K562 (cell line): ENCODE results near the gene NSMCE1. TPM values are rescaled to one million over a fixed set of nuclear protein-coding genes. Genes with fewer than 3 reads are reported as not detected.
A peak's percentile ranks its signal among the peaks of the same experiment; 100 is the strongest.

Experiments
- ATF1 ChIP-seq, 2 experiments: fragments of 450-650 bp in 1 of 2; IDR thresholded peaks; 2 replicates each; pipeline ENCODE4 v1.6.1; 2016; ENCODE audit warnings: missing compliant biosample characterization in 1 of 2, missing genetic modification characterization in 1 of 2
- CEBPB ChIP-seq: fragments of 450-650 bp; IDR thresholded peaks from 2 replicates; pipeline ENCODE4 v1.6.1; 2016; ENCODE audit warnings: missing genetic modification characterization, missing compliant biosample characterization
- CEBPZ ChIP-seq: fragments of 150-350 bp; IDR thresholded peaks from 2 replicates; pipeline ENCODE4 v1.6.1; 2014; ENCODE audit warnings: low read depth, mild to moderate bottlenecking, low read length, borderline replicate concordance
- KDM5B ChIP-seq: fragments of 200-600 bp; sonication (generic); IDR thresholded peaks from 2 replicates; pipeline ENCODE4 v1.6.1; 2012; ENCODE audit warnings: low read depth, mild to moderate bottlenecking, moderate library complexity, low read length, control low read depth, inconsistent platforms; ENCODE audit not compliant: insufficient replicate concordance
- POLR2G ChIP-seq: fragments of 200-400 bp; formaldehyde crosslinking; IDR thresholded peaks from 2 replicates; pipeline ENCODE4 v1.6.1; 2017; ENCODE audit warnings: low read depth, mild to moderate bottlenecking, antibody characterized with exemption, low read length, moderate library complexity
- RAD51 ChIP-seq: fragments of 450-650 bp; IDR thresholded peaks from 2 replicates; pipeline ENCODE4 v1.7.1; 2016; ENCODE audit warnings: low read depth, mild to moderate bottlenecking, borderline replicate concordance
- RBM14 ChIP-seq: fragments of 200-400 bp; formaldehyde crosslinking; IDR thresholded peaks from 2 replicates; pipeline ENCODE4 v1.6.1; 2018; ENCODE audit warnings: low read depth, mild to moderate bottlenecking, low read length, moderate library complexity, borderline replicate concordance; ENCODE audit not compliant: insufficient read depth
- SMC3 ChIP-seq: conservative IDR thresholded peaks from 2 replicates; pipeline ENCODE4 v1.6.1; 2011; ENCODE audit warnings: low read depth, low read length, improper control_type of control experiment; ENCODE audit not compliant: insufficient read depth
- ZNF609 ChIP-seq: sonication (generic); formaldehyde crosslinking; IDR thresholded peaks from 2 replicates; pipeline ENCODE4 v1.8.1; 2023; ENCODE audit warnings: missing genetic modification reagents, mild to moderate bottlenecking, borderline replicate concordance
- ZNF696 ChIP-seq: fragments of 250-450 bp; sonication (Bioruptor Pico); conservative IDR thresholded peaks from 2 replicates; pipeline ENCODE4 v1.4.0; 2020; ENCODE audit warnings: mild to moderate bottlenecking, moderate library complexity
- polyA plus RNA-seq, 8 experiments: library from polyadenylated mRNA; depleted of rRNA in 4 of 8; stranded (reverse) in 5 of 8; unstranded in 3 of 8; fragments of >200 nt; fragmentation: Nextera tagmentation in 2 of 8; fragmentation: Illumina TruSeq in 1 of 8; extraction: Ambion mirVana in 2 of 8; extraction: Trizol in 1 of 8; gene quantifications; 2 replicates each; pipeline versions ENCODE4 v1.2.1 to v1.2.3, GENCODE V29; 2011 to 2014; ENCODE audit warnings: inconsistent platforms in 1 of 8, missing spikeins in 1 of 8
- total RNA-seq, 7 experiments: library from RNA; depleted of rRNA in 6 of 7; stranded (reverse); fragments of >200 nt in 6 of 7; fragmentation: Illumina TruSeq in 2 of 7; extraction: Trizol in 2 of 7; gene quantifications; 2 replicates each; pipeline versions ENCODE4 v1.2.1 to v1.2.3, GENCODE V29; 2011 to 2021; ENCODE audit warnings: low replicate concordance in 1 of 7
- TF ChIP-seq, protein P1 (sequence below), 2 experiments: fragments of 150-350 bp in 1 of 2; IDR thresholded peaks; 2 replicates each; pipeline ENCODE4 v1.6.1; 2012 to 2016; ENCODE audit warnings: low read depth in 2 of 2, low read length in 2 of 2, mild to moderate bottlenecking in 1 of 2, moderate library complexity in 1 of 2

Gene NSMCE1
- total and polyA plus RNA-seq, 9 of the 15 experiments (the other 6 are each of a cell fraction or from before 2014, with no cell fraction given), result 52.1 to 163 (median 61.5) TPM

DNA sequence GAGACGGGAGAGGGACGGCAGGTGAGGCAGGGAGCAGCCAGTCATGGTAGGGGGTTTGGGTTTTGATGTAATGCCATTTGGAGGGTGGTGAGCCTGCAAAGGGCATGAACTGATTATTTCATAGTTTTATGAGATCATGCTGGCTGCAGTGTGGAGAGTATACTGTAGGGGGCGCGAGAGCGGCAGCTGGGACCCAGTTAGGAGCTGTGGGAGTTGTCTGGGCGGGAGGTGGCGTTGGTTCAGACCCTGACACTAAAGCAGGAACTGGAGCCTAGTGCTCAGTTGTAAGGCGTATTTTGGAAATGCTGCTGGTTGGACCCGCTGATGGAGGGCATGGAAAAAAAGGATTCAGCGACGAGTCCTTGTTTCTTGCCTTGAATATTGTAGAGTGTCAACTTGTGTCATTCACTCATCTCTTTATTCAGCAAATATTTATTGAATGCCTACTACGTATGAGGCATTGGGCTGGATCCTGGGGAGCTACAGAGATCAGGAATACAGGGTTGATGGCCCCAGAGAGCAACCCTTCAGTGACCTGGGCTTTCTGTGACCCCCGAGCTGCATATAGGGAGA lies 89.0 kb downstream of the NSMCE1 start (continued):
- TF ChIP-seq, protein P1, sequence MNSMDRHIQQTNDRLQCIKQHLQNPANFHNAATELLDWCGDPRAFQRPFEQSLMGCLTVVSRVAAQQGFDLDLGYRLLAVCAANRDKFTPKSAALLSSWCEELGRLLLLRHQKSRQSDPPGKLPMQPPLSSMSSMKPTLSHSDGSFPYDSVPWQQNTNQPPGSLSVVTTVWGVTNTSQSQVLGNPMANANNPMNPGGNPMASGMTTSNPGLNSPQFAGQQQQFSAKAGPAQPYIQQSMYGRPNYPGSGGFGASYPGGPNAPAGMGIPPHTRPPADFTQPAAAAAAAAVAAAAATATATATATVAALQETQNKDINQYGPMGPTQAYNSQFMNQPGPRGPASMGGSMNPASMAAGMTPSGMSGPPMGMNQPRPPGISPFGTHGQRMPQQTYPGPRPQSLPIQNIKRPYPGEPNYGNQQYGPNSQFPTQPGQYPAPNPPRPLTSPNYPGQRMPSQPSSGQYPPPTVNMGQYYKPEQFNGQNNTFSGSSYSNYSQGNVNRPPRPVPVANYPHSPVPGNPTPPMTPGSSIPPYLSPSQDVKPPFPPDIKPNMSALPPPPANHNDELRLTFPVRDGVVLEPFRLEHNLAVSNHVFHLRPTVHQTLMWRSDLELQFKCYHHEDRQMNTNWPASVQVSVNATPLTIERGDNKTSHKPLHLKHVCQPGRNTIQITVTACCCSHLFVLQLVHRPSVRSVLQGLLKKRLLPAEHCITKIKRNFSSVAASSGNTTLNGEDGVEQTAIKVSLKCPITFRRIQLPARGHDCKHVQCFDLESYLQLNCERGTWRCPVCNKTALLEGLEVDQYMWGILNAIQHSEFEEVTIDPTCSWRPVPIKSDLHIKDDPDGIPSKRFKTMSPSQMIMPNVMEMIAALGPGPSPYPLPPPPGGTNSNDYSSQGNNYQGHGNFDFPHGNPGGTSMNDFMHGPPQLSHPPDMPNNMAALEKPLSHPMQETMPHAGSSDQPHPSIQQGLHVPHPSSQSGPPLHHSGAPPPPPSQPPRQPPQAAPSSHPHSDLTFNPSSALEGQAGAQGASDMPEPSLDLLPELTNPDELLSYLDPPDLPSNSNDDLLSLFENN (IDR thresholded peaks at IDR 0.05; ENCODE audit: low read depth in 2 of 2, low read length in 2 of 2), result no peak
- TF ChIP-seq RBM14, result no peak
- no peak for TF ChIP-seq RAD51
- no peak for TF ChIP-seq POLR2G
- no peak for TF ChIP-seq CEBPZ
- peak; percentile 91 for TF ChIP-seq SMC3
- no peak for TF ChIP-seq ZNF696 (CRISPR knock-in tag)
- TF ChIP-seq ATF1 (CRISPR knock-in tag; IDR thresholded peaks at IDR 0.05), result no peak
- TF ChIP-seq ATF1 (tag; IDR thresholded peaks at IDR 0.05), result peak; percentile 31; the same call in 1 of the 2 replicates
- TF ChIP-seq KDM5B, result no peak
- no peak for TF ChIP-seq ZNF609
- no peak for TF ChIP-seq CEBPB (tag)
